Mononuclear cell (primary cell): Measurements from ENCODE around the gene SEC24B. TPM values are rescaled to one million over a fixed set of nuclear protein-coding genes. Genes with fewer than 3 reads are reported as not detected.
"Not testable (repeated sequence)": the region's sequence is repeated elsewhere in the genome, so short reads cannot be mapped to it uniquely, and the experiment has no call there.

Experiments
- H3K27me3 ChIP-seq: 2 replicates; pipeline ENCODE4 v1.6.0; 2011; ENCODE audit warnings: low read length, control low read depth; ENCODE audit not compliant: insufficient read depth
- H3K4me1 ChIP-seq: 2 replicates; pipeline ENCODE4 v1.5.1; 2011; ENCODE audit warnings: mild to moderate bottlenecking, low read length, control low read depth; ENCODE audit not compliant: insufficient read depth
- H3K4me3 ChIP-seq: 2 replicates; pipeline ENCODE4 v1.5.1; 2011; ENCODE audit warnings: mild to moderate bottlenecking, low read length, moderate library complexity
- H3K9me3 ChIP-seq: 2 replicates; pipeline ENCODE4 v1.5.1; 2011; ENCODE audit warnings: low read depth, mild to moderate bottlenecking, control low read depth, low read length
- total RNA-seq: library from RNA; depleted of rRNA; stranded (reverse); fragments of >200 nt; gene quantifications from one replicate; pipeline ENCODE4 v1.2.3, GENCODE V29; 2012

Gene SEC24B
- total RNA-seq, 1 donor = 40.0 TPM

DNA sequence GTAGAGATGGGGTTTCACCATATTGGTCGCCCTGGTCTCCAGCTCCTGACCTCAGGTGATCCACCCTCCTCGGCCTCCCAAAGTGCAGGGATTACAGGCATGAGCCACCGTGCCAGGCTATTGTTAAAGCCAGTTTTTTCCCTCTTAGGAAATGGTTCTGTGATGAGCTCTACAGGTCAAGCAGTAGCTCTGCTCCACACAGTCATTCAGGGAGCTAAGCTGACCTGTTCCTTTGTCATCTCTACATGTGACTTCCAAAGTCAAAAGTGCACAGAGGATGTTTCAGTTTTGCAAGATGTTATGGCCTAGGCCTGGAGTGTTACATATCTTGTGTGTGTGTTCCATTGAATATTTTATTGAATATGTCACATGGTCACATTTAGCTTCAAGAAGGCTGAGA lies 137.9 kb downstream of the SEC24B start:
- peaks cover 10% of the 10 kb centered on the region for H3K4me1 ChIP-seq
- no peak overlapping the region for H3K4me3 ChIP-seq
- no peaks in the 10 kb centered on the region for H3K9me3 ChIP-seq
- no peaks in the 10 kb centered on the region for H3K27me3 ChIP-seq

GRCh38 chr4:109572154-109572553 lies 138.5 kb downstream of the SEC24B start:
- no peak overlapping the region for H3K4me3 ChIP-seq
- H3K9me3 ChIP-seq = no peaks in the 10 kb centered on the region
- peaks cover 10% of the 10 kb centered on the region for H3K4me1 ChIP-seq
- no peaks in the 10 kb centered on the region for H3K27me3 ChIP-seq

- Histone ChIP-seq H3K27me3 (no peaks in the 10 kb centered on the region), H3K9me3 (no peaks in the 10 kb centered on the region), H3K4me1 (peaks cover 10% of the 10 kb centered on the region), H3K4me3 (no peak overlapping the region)
Observed at GRCh38 chr4:109574443-109574850, 140.8 kb downstream of the SEC24B start.

DNA sequence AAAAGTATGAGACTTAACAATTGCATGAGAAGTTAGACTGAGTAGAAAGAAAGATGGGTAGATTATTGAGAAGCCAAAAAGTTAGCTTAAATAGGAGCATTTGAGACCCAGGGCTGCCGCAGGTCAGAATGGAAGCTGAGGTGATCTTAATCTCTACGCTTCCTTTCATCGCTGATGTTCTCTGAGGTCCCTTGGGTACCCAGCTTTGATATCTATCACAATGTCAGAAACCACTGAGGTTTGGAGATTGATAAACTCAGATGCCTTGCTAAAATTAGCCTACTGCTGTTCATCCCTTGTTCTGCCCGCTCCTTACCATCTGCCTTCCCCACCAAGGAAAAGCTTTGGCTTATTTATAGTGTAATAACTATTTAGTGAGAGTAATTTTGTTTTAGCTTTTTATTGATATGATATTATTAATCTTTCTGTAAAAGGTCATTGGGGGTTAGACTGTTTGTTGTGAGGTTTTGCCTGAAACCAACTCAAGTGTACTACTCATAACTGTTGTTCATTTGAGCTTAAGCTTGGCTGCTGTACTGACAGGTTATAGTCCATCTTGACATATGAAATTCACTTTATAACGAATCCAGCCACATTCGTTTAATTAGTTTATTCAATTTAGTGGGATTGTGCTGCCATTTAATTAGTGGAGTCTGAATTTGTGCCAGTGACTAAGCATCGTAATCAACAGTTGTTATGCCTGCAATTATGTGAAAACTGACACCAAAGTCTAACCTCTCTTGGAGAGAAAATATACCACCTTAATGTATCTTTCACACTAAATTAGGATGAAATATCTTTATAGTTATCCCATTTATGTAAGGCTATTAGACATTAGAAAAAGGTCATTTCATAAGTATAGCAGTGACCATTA lies 141.6 kb downstream of the SEC24B start:
- H3K4me1 ChIP-seq = peaks cover 10% of the 10 kb centered on the region
- H3K27me3 ChIP-seq = no peaks in the 10 kb centered on the region

GRCh38 chr4:109576462-109576861 lies 142.8 kb downstream of the SEC24B start:
- peaks cover 10% of the 10 kb centered on the region for H3K4me1 ChIP-seq
- no peak overlapping the region for H3K4me3 ChIP-seq
- no peaks in the 10 kb centered on the region for H3K27me3 ChIP-seq
- H3K9me3 ChIP-seq = no peaks in the 10 kb centered on the region

More for the DNA sequence above, 141.6 kb downstream of the SEC24B start:
- H3K9me3 ChIP-seq = no peaks in the 10 kb centered on the region
- no peak overlapping the region for H3K4me3 ChIP-seq

DNA sequence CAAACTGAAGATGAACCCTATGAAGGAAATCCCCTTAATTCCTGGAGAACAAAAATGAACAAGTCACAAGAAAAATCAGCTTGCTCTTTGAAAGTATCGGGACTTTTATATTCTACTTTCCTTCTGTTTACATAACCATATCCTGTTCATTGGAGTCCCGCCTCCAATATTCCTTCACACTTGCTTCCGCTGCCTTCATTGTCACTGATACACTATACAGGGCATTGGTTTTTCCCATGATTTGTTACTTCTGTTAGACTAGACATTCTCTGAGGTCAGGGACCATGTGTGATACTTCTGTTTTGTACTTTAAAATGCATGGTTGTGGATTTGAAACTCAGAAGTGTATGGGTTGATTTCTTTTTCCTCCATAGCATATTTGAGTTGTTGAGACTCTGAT lies 145.2 kb downstream of the SEC24B start:
- Histone ChIP-seq H3K4me1 (peaks cover 10% of the 10 kb centered on the region), H3K4me3 (no peak overlapping the region), H3K9me3 (no peaks in the 10 kb centered on the region), H3K27me3 (no peaks in the 10 kb centered on the region)

DNA sequence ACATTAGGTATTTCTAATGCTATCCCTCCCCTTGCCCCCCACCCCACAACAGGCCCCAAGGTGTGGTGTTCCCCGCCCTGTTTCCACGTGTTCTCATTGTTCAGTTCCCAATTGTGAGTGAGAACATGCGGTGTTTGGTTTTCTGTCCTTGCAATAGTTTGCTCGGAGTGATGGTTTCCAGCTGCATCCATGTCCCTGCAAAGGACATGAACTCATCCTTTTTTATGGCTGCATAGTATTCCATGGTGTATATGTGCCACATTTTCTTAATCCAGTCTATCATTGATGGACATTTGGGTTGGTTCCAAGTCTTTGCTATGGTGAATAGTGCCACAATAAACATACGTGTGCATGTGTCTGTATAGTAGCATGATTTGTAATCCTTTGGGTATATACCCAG lies 146.4 kb downstream of the SEC24B start:
- not testable (repeated sequence) for H3K9me3 ChIP-seq, H3K27me3 ChIP-seq, H3K4me1 ChIP-seq, H3K4me3 ChIP-seq

GRCh38 chr4:109588176-109588575 lies 154.6 kb downstream of the SEC24B start:
- H3K9me3 ChIP-seq = no peaks in the 10 kb centered on the region
- peaks cover 7% of the 10 kb centered on the region for H3K4me1 ChIP-seq
- H3K4me3 ChIP-seq = no peak overlapping the region
- no peaks in the 10 kb centered on the region for H3K27me3 ChIP-seq

DNA sequence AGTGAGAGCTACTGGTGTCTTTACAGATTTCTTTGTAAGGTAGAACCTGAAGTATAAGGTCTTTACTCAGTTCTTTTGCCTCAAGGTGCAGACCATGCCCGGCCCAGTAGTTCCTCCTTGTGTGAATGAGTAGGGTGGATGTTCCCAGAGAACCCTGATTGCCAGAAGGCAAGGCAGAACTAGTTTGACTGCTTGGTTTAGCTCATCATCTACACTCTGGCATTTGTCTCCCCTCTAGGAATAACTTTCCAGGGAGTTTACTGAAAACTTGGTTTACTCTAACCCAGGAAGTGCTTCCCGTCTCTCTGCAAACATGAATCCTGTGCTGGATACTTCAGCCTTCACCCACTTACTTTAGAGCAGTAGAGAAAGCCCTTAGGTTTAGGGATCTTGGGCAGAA lies 155.5 kb downstream of the SEC24B start:
- Histone ChIP-seq H3K9me3 (no peaks in the 10 kb centered on the region), H3K4me3 (no peak overlapping the region), H3K4me1 (peaks cover 7% of the 10 kb centered on the region), H3K27me3 (no peaks in the 10 kb centered on the region)

DNA sequence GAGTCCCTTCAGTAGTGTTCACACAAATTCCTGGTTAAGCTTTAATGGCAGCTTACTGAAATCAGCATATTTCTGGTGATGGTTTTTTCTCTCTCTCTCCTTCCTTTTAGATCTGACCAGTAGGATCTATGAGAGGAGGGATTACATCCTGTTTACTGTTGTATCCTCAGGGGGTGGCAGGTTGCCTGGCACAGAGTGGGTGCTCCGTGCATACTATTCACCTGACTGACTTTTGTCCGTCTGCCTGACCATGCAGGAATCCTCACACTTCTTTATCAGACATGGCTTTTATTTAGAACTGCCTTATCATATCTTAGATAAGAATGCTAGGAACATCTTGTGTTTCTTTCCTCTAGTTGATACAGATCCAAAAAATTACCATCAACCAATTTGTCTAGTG lies 156.0 kb downstream of the SEC24B start:
- Histone ChIP-seq H3K4me3 (no peak overlapping the region), H3K27me3 (no peaks in the 10 kb centered on the region), H3K9me3 (no peaks in the 10 kb centered on the region), H3K4me1 (peaks cover 7% of the 10 kb centered on the region)

Other genes with a start within 250 kb of the SEC24B start
- 0.10 TPM for gene COL25A1, start 131.2 kb upstream of the SEC24B start, total RNA-seq
- 95.8 TPM for gene MCUB, start 126.4 kb downstream of the SEC24B start, total RNA-seq